ENCODE measurements around the gene SNAPC1.

The SNAPC1 gene

DNA sequence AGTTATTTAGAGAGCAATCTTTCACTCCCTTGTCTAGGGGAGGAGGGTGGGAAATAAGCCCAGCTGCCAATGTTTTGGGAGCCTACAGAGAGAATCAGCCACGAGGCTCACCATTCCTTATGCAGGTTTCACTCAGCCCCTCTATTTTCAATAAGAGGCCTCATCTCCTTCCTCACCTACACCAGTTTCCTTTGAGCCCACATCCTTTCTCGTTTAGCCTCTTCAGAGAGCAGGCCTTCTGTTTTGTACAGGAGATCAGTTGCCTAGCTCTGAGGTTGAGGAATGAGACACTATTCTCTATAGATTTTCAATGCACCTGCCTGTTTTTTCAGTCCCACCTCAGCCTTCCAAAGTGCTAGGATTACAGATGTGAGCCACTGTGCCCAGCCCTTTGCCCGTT lies 17.9 kb downstream of the SNAPC1 start:
- Histone ChIP-seq H3K4me1 (ENCODE audit: control insufficient read depth, insufficient read depth, low read depth, low read length) (no peaks in the 10 kb centered on the region), H3K4me2 (ENCODE audit: low read length, poor library complexity, severe bottlenecking) (no peak overlapping the region), H3K36me3 (ENCODE audit: control insufficient read depth in 1 of 2, insufficient read depth in 2 of 2, low read depth in 1 of 2, low read length in 2 of 2) (peaks cover 24 to 86% of the 10 kb centered on the region in 2 experiments), H3K27ac (ENCODE audit: low read length, poor library complexity, severe bottlenecking) (no peak overlapping the region), H3K4ac (ENCODE audit: low read depth in 1 of 2, low read length in 2 of 2) (no peak overlapping the region), H2BK12ac (ENCODE audit: low read length in 2 of 2) (no peak overlapping the region), H2AFZ (ENCODE audit: low read depth, low read length) (no peak overlapping the region), H3K23ac (ENCODE audit: low read length in 2 of 2) (no peak overlapping the region), H2BK5ac (ENCODE audit: low read depth, low read length, poor library complexity, severe bottlenecking) (no peak overlapping the region), H2AK5ac (ENCODE audit: low read length, severe bottlenecking) (no peak overlapping the region), H3K27me3 (ENCODE audit: control insufficient read depth in 1 of 2, insufficient read depth in 1 of 2, low read length in 2 of 2) (no peaks in the 10 kb centered on the region), H4K91ac (ENCODE audit: low read length) (no peak overlapping the region), H3K9me3 (ENCODE audit: control insufficient read depth, low read length) (no peaks in the 10 kb centered on the region), H3K14ac (ENCODE audit: low read length in 2 of 2) (no peak overlapping the region), H2BK120ac (ENCODE audit: low read depth, low read length) (no peak overlapping the region), H3K9ac (ENCODE audit: low read length) (no peak overlapping the region), H2BK15ac (ENCODE audit: low read depth, poor library complexity, severe bottlenecking) (no peak overlapping the region), H3K79me1 (replicated peaks; ENCODE audit: low read length, poor library complexity, severe bottlenecking) (peaks cover 14% of the 10 kb centered on the region), H3K18ac (ENCODE audit: low read depth in 1 of 2, low read length in 2 of 2) (no peak overlapping the region), H3K4me3 (ENCODE audit: insufficient read depth in 1 of 2, low read depth in 1 of 2, low read length in 2 of 2) (no peak overlapping the region), H4K8ac (ENCODE audit: low read length) (no peak overlapping the region)
- 93% methylated on average over 2 of the region's 3 CpGs for WGBS
- no peak for DNase-seq

- Histone ChIP-seq H3K36me3 (ENCODE audit: control insufficient read depth in 1 of 2, insufficient read depth in 2 of 2, low read depth in 1 of 2, low read length in 2 of 2) (peaks cover 17 to 28% of the 10 kb centered on the region in 2 experiments), H3K79me1 (replicated peaks; ENCODE audit: low read length, poor library complexity, severe bottlenecking) (peaks cover 7% of the 10 kb centered on the region), H2AK5ac (ENCODE audit: low read length, severe bottlenecking) (no peak overlapping the region), H3K27me3 (ENCODE audit: control insufficient read depth in 1 of 2, insufficient read depth in 1 of 2, low read length in 2 of 2) (no peaks in the 10 kb centered on the region), H3K9ac (ENCODE audit: low read length) (no peak overlapping the region), H2AFZ (ENCODE audit: low read depth, low read length) (no peak overlapping the region), H3K4ac (ENCODE audit: low read depth in 1 of 2, low read length in 2 of 2) (no peak overlapping the region), H2BK15ac (ENCODE audit: low read depth, poor library complexity, severe bottlenecking) (no peak overlapping the region), H3K4me2 (ENCODE audit: low read length, poor library complexity, severe bottlenecking) (no peak overlapping the region), H2BK5ac (ENCODE audit: low read depth, low read length, poor library complexity, severe bottlenecking) (no peak overlapping the region), H3K18ac (ENCODE audit: low read depth in 1 of 2, low read length in 2 of 2) (no peak overlapping the region), H3K9me3 (ENCODE audit: control insufficient read depth, low read length) (no peaks in the 10 kb centered on the region), H3K4me1 (ENCODE audit: control insufficient read depth, insufficient read depth, low read depth, low read length) (no peaks in the 10 kb centered on the region), H2BK120ac (ENCODE audit: low read depth, low read length) (no peak overlapping the region), H3K23ac (ENCODE audit: low read length in 2 of 2) (no peak overlapping the region), H4K8ac (ENCODE audit: low read length) (no peak overlapping the region), H2BK12ac (ENCODE audit: low read length in 2 of 2) (no peak overlapping the region), H4K91ac (ENCODE audit: low read length) (no peak overlapping the region), H3K4me3 (ENCODE audit: insufficient read depth in 1 of 2, low read depth in 1 of 2, low read length in 2 of 2) (no peak overlapping the region), H3K14ac (ENCODE audit: low read length in 2 of 2) (no peak overlapping the region), H3K27ac (ENCODE audit: low read length, poor library complexity, severe bottlenecking) (no peak overlapping the region)
- WGBS: 98% methylated on average over 5 of the region's 5 CpGs
- no peak for DNase-seq
Observed at GRCh38 chr14:61797309-61797708, 35.1 kb downstream of the SNAPC1 start.

- no peak overlapping the region for H3K27ac ChIP-seq (ENCODE audit: low read length, poor library complexity, severe bottlenecking)
- H3K27me3 ChIP-seq (ENCODE audit: control insufficient read depth in 1 of 2, insufficient read depth in 1 of 2, low read length in 2 of 2): no peaks in the 10 kb centered on the region
- no peak overlapping the region for H3K14ac ChIP-seq (ENCODE audit: low read length in 2 of 2)
- H3K23ac ChIP-seq (ENCODE audit: low read length in 2 of 2): no peak overlapping the region
- H2AFZ ChIP-seq (ENCODE audit: low read depth, low read length): no peak overlapping the region
- H4K91ac ChIP-seq (ENCODE audit: low read length): no peak overlapping the region
- H3K4me2 ChIP-seq (ENCODE audit: low read length, poor library complexity, severe bottlenecking): no peak overlapping the region
- H3K4me3 ChIP-seq (ENCODE audit: insufficient read depth in 1 of 2, low read depth in 1 of 2, low read length in 2 of 2): no peak overlapping the region
- no peak for DNase-seq
- H3K18ac ChIP-seq (ENCODE audit: low read depth in 1 of 2, low read length in 2 of 2): no peak overlapping the region
- no peak overlapping the region for H2BK15ac ChIP-seq (ENCODE audit: low read depth, poor library complexity, severe bottlenecking)
- no peak overlapping the region for H2BK12ac ChIP-seq (ENCODE audit: low read length in 2 of 2)
- H2BK5ac ChIP-seq (ENCODE audit: low read depth, low read length, poor library complexity, severe bottlenecking): no peak overlapping the region
- no peaks in the 10 kb centered on the region for H3K9me3 ChIP-seq (ENCODE audit: control insufficient read depth, low read length)
- H3K9ac ChIP-seq (ENCODE audit: low read length): no peak overlapping the region
- H4K8ac ChIP-seq (ENCODE audit: low read length): no peak overlapping the region
- no peak overlapping the region for H2AK5ac ChIP-seq (ENCODE audit: low read length, severe bottlenecking)
- H3K79me1 ChIP-seq (replicated peaks; ENCODE audit: low read length, poor library complexity, severe bottlenecking): no peaks in the 10 kb centered on the region
- H2BK120ac ChIP-seq (ENCODE audit: low read depth, low read length): no peak overlapping the region
- H3K4me1 ChIP-seq (ENCODE audit: control insufficient read depth, insufficient read depth, low read depth, low read length): peaks cover 4% of the 10 kb centered on the region
- peaks cover 0 to 6% of the 10 kb centered on the region in 2 experiments for H3K36me3 ChIP-seq (ENCODE audit: control insufficient read depth in 1 of 2, insufficient read depth in 2 of 2, low read depth in 1 of 2, low read length in 2 of 2)
- H3K4ac ChIP-seq (ENCODE audit: low read depth in 1 of 2, low read length in 2 of 2): no peak overlapping the region
- WGBS: 98% methylated on average over 2 of the region's 2 CpGs
Observed at GRCh38 chr14:61802010-61802568, 39.9 kb downstream of the SNAPC1 start.

- H3K9me3 ChIP-seq (ENCODE audit: control insufficient read depth, low read length): no peaks in the 10 kb centered on the region
- no peak overlapping the region for H3K4me2 ChIP-seq (ENCODE audit: low read length, poor library complexity, severe bottlenecking)
- peaks cover 4% of the 10 kb centered on the region for H3K4me1 ChIP-seq (ENCODE audit: control insufficient read depth, insufficient read depth, low read depth, low read length)
- no peak overlapping the region for H3K4ac ChIP-seq (ENCODE audit: low read depth in 1 of 2, low read length in 2 of 2)
- H2AFZ ChIP-seq (ENCODE audit: low read depth, low read length): no peak overlapping the region
- H3K18ac ChIP-seq (ENCODE audit: low read depth in 1 of 2, low read length in 2 of 2): no peak overlapping the region
- peaks cover 0 to 3% of the 10 kb centered on the region in 2 experiments for H3K27me3 ChIP-seq (ENCODE audit: control insufficient read depth in 1 of 2, insufficient read depth in 1 of 2, low read length in 2 of 2)
- H2BK5ac ChIP-seq (ENCODE audit: low read depth, low read length, poor library complexity, severe bottlenecking): no peak overlapping the region
- no peak overlapping the region for H2BK120ac ChIP-seq (ENCODE audit: low read depth, low read length)
- no peak overlapping the region for H3K14ac ChIP-seq (ENCODE audit: low read length in 2 of 2)
- no peak for DNase-seq
- WGBS: 83% methylated on average over 1 of the region's 2 CpGs
- no peak overlapping the region for H4K8ac ChIP-seq (ENCODE audit: low read length)
- no peak overlapping the region for H3K23ac ChIP-seq (ENCODE audit: low read length in 2 of 2)
- H3K79me1 ChIP-seq (replicated peaks; ENCODE audit: low read length, poor library complexity, severe bottlenecking): no peaks in the 10 kb centered on the region
- H2BK15ac ChIP-seq (ENCODE audit: low read depth, poor library complexity, severe bottlenecking): no peak overlapping the region
- H3K36me3 ChIP-seq (ENCODE audit: control insufficient read depth in 1 of 2, insufficient read depth in 2 of 2, low read depth in 1 of 2, low read length in 2 of 2): peaks cover 0 to 3% of the 10 kb centered on the region in 2 experiments
- no peak overlapping the region for H3K4me3 ChIP-seq (ENCODE audit: insufficient read depth in 1 of 2, low read depth in 1 of 2, low read length in 2 of 2)
- no peak overlapping the region for H2BK12ac ChIP-seq (ENCODE audit: low read length in 2 of 2)
- no peak overlapping the region for H4K91ac ChIP-seq (ENCODE audit: low read length)
- H2AK5ac ChIP-seq (ENCODE audit: low read length, severe bottlenecking): no peak overlapping the region
- no peak overlapping the region for H3K27ac ChIP-seq (ENCODE audit: low read length, poor library complexity, severe bottlenecking)
- H3K9ac ChIP-seq (ENCODE audit: low read length): no peak overlapping the region
Observed at GRCh38 chr14:61803755-61804154, 41.5 kb downstream of the SNAPC1 start.
